NCI-H526 (cell line): ENCODE results near the gene SLC19A1.
A peak's percentile ranks its signal among the peaks of the same experiment; 100 is the strongest.

Experiments used
- DNase-seq, 2 experiments: peaks; one replicate each; lab custom pipeline; 2025; lab: John Stamatoyannopoulos, UW

The SLC19A1 gene

GRCh38 chr21:45478115-45478801 lies 64.0 kb downstream of the SLC19A1 start:
- DNase-seq, result peak; percentile 45 to 79

GRCh38 chr21:45477176-45478114 lies 64.8 kb downstream of the SLC19A1 start:
- DNase-seq, result peak in 1 of 2 experiments; percentile 20

- no peak for DNase-seq
These were observed 65.7 kb downstream of the SLC19A1 start for GRCh38 chr21:45476582-45476981.

GRCh38 chr21:45475797-45476570 lies 66.3 kb downstream of the SLC19A1 start:
- DNase-seq, result no peak

GRCh38 chr21:45475004-45475685 lies 67.1 kb downstream of the SLC19A1 start:
- DNase-seq, result no peak

GRCh38 chr21:45474323-45474950 lies 67.8 kb downstream of the SLC19A1 start:
- no peak for DNase-seq

GRCh38 chr21:45473496-45474322 lies 68.5 kb downstream of the SLC19A1 start:
- peak in 1 of 2 experiments; percentile 32 for DNase-seq

- no peak for DNase-seq
These were observed 69.5 kb downstream of the SLC19A1 start for GRCh38 chr21:45472445-45473365.

GRCh38 chr21:45471525-45472221 lies 70.6 kb downstream of the SLC19A1 start:
- DNase-seq, result no peak

GRCh38 chr21:45470773-45471524 lies 71.3 kb downstream of the SLC19A1 start:
- DNase-seq, result no peak

- DNase-seq, result no peak
These were observed 72.1 kb downstream of the SLC19A1 start for GRCh38 chr21:45470087-45470515.

- no peak for DNase-seq
These were observed 72.8 kb downstream of the SLC19A1 start for GRCh38 chr21:45469273-45470086.

GRCh38 chr21:45468971-45469272 lies 73.3 kb downstream of the SLC19A1 start:
- DNase-seq, result no peak

- no peak for DNase-seq
These were observed 73.9 kb downstream of the SLC19A1 start for GRCh38 chr21:45468051-45468970.

GRCh38 chr21:45467221-45467779 lies 74.9 kb downstream of the SLC19A1 start:
- no peak for DNase-seq
